Amniotic stem cell (primary cell): ENCODE results near the gene PRDX1.
"Not testable (repeated sequence)": the region's sequence is repeated elsewhere in the genome, so short reads cannot be mapped to it uniquely, and the experiment has no call there.

Experiments used
- DNase-seq: peaks from one replicate; lab custom pipeline; 2025; lab: John Stamatoyannopoulos, UW

The PRDX1 gene

DNA sequence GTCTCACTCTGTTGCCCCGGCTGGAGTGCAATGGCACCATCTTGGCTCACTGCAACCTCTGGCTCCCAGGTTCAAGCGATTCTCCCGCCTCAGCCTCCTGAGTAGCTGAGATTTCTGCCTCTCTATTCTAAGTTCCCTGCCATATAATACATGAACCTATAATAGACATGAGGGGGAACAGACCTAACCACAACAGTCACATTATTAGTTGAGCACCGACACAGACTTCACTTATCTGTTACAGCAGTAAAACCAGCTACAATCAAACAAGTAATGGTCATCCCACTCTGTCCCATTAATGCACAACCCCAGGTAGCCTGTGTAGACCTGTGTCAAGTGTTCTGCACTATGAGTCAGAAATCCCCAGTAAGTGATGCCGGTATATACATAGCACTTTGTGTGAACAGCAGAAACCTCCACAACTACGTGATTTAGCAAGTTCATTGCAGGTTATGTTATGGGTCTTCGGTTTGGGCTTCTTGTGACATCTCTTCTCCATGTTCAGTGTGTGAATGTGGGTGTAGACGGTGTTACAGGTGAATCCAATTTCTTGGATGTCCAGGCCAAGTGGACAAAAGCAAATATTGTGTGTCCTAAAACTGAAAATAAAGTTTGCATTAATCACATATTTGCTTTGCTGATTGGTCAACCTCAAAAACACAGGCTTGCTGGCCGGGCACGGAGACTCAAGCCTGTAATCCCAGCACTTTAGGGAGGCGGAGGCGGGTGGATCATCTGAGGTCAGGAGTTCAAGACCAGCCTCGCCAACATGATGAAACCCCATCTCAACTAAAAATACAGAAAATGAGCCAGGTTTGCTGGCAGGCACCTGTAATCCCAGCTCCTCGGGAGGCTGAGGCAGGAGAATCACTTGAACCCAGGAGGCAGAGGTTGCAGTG is 18.0 kb downstream of the PRDX1 start:
- DNase-seq, result no peak

DNA sequence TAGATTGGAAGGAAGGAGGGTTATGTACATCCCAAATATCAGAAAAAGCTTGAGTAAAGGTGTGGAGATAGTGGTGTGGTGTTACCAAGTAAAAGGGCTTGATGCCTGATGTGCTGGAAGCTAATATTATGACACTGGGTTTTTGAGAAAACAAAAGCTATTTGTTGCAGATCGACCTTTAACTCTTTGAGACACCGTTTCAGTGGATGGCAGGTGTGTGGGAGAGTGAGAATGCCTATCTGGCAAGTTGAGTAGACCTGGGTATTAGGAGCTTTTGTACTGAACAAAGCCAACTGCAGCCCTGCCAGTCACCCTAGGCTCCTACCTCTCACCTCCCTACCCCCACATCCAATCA is 20.2 kb downstream of the PRDX1 start:
- no peak for DNase-seq

DNA sequence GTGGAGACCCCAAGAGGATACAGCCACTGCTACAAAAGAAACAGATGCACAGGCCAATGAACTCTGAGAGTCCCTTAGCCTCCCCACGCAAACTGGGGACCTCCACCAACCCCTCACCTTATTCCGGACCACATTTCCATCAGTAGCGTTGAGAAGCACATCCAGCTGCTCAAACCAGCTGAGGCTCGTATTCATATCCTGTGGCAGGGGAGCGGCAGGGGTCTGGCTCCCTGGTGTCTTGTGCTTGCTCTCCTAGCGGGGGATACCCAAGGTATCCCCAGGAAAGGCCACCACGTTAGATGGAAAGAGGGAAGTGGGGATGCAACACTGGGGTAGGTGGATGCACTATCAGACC is 22.3 kb downstream of the PRDX1 start:
- DNase-seq, result no peak

DNA sequence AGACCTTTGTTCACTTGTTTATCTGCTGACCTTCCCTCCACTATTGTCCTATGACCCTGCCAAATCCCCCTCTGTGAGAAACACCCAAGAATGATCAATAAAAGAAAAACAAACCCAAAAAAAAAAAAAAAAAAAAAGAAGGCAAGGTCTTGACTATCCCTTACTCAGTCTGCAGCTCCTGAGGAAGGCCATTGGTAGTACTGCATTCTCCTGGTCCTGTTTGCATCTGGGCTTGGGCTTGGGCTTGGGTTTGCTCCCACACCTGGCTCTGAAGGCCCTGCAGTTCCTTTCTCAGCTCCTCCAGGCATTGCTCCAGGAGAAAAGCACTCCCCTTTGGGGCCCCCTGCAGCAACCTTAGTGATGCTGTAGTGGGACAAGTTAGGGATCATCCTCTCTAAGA is 23.4 kb downstream of the PRDX1 start:
- DNase-seq, result no peak

DNA sequence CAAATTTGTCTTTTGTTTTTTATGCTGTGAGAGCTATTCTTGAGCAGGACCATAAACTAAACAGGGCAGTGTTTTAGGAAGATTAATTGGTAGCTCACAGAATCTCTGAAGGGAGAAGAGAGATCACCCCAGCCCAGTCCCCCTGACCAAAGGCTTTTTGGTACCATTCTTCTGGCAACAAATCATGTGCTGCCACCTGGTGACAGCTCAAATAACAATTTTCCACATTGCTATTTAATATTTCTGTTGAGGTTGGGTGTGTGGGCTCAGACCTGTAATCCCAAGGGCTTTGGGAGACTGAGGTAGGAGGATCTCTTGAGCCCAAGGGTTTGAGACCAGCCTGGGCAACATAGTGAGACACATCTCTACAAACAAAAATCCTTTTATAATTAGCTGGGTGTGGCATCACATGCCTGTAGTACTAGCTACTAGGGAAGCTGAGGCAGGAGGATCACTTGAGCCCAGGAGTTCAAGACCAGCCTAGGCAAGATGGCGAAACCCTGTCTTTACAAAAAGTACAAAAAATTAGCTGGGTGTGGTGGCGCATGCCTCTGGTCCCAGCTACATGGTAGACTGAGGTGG is 28.5 kb downstream of the PRDX1 start:
- DNase-seq, result peak; percentile 24

DNA sequence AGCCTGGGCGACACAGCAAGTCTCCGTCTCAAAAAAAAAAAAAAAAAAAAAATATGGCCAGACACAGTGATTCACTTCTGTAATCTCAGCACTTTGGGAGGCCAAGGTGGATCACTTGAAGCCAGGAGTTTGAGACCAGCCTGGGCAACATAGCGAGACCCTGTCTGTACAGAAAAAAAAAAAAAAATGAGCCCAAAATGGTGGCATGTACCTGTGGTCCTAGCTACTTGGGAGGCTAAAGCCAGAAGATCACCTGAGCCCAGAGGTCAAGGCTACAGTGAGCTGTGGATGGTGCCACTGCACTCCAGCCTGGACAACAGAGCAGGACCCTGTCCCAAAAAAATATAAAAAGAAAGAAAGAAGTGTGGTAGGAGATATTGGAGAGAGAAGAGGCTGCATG is 29.0 kb downstream of the PRDX1 start:
- no peak for DNase-seq

DNA sequence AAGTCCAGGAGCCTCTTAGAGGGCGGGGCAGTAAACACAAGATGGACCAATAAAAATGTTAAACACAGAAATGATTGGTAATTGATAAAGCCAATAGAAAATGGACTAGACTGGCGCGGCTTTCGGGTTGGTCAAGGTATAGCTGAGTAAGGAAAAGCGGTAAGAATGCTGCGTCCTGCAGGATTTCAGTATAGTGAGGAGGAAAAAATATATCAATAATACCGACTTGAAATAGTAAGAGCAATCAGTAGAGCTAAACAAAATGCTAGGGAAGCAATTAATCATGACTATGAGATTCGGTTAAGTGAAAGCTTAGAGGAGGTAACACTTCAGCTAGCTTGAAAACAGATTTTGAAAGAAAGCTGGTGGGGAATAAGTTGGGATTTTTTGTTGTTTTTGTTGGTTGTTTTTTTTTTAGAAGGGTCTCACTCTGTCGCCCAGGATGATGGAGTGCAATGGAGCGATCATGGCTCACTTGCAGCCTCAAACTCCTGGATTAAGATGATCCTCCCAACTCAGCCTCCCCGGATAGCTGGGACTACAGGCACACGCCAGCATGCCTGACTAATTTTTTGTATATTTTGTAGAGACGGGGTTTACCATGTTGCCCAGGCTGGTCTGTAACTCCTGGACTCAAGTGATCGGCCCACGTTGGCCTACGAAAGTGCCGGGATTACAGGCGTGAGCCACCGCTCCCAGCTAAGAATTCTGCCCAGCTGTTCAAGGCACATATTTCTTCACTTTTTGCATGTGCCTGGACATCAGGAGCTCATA is 30.0 kb downstream of the PRDX1 start:
- no peak for DNase-seq

DNA sequence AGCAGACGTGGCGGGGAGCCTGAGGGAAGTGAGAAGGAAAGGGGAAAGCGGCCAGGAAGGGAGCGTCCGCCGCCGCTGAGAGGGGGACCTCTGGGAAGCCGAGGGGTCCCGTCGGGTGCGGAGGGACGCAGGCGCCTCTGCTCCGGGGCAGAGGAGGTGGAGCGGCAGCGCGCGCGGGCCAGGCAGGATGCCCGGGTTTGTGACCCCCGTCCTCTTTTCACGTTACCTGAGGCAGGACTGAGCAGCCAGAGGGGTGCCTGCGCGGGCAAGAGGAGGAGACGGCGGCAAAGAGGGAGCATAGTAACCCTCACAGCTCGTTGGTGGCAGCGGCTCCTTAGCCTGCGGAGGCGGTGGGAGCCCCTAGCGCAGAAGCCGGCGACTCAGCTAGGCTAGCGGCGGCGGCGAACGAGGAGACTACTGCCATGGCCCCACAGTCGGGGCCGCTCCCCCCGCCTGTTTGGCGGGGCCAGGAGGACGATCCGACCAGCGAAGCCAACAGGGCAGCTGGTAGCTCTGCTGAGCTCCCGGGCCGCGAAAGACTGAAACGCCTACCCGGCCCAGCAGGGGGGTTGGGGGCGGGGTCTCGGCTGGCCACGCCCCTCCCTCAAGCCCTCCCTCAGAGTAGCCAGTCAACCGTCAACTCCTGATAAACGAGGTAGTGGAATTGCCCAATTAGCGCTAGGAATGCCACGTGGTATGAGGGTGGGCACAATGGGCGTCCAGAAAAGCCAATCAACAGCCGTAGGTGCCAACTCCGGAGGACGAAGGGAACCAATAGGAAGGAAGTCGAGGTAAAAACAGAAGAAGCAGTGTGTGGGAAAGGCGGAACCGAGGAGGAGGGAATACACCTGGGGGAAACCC is 30.8 kb downstream of the PRDX1 start, which contains the start of gene TESK2:
TESK2 (minus strand) TSS at position 538 of the 861 bp plus-strand sequence. CDS start 33,378 bp downstream, outside the sequence.
- DNase-seq, result peak; percentile 98

DNA sequence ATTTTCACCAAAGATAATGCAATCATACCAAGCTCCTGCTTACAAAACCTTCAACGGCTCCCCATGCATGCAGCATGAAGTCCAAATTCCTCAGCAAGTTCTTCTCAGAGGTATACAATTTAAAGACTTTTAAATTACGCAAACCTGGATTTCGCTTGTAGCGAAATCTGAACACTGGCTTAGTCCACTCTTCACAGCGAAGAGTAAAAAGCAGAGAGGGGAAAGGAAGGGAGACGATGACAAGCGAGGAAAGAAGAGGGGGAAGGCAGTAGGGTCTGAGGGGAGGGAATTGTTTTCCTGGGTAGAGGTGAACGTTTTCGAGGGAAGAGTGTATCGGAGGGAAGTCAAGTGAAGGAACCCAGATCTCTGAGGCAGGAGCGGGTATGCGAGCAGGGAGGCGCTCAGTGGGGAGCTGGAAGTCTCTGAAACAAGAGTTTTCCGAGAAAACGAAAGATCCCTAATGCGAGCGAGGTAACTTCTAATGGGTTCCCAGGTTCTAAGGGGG is 31.5 kb downstream of the PRDX1 start:
- DNase-seq, result peak; percentile 12

DNA sequence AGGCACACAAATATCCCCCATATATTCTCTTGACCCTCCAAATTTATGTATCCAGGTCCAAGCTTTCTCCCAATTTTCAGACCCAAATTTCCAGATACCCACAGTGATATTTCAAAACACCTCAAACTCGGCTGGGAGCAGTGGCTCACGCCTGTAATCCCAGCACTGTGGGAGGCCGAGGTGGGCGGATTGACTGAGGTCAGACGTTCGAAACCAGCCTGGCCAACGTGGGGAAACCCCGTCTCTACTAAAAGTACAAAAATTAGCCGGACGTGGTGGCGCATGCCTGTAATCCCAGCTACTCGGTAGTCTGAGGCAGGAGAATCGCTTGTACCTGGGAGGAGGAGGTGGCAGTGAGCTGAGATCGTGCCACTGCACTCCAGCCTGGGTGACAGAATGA is 32.3 kb downstream of the PRDX1 start:
- DNase-seq, result not testable (repeated sequence)

DNA sequence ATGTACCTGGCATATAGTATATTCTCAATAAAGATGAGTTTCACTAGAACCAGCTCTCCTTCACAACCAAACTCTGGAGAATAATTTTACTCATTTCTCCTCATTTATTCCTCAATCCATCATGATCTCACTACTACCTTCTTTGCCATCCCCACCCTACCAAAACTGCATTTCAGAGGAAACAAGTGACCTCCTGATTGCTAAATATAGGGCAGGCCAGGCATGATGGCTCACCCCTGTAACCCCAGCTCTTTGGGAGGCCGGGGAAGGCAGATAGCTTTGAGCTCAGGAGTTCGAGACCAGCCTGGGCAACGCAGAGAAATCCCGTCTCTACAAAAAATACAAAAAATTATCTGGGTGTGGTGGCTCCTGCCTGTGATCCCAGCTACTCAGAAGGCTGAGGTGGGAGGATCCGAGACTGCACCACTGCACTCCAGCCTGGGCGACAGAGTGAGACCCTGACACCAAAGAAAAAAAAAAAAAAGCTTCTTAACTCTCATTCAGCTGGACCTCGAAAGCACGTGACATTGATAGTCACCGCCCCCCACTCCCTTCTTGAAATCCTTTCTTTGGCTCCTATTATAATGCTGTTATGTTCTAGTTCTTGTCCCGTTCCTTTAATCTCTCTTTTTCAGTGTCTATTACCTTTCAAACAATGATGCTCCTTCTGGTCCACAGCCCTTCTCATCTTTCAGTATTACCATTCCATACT is 32.9 kb downstream of the PRDX1 start:
- no peak for DNase-seq

DNA sequence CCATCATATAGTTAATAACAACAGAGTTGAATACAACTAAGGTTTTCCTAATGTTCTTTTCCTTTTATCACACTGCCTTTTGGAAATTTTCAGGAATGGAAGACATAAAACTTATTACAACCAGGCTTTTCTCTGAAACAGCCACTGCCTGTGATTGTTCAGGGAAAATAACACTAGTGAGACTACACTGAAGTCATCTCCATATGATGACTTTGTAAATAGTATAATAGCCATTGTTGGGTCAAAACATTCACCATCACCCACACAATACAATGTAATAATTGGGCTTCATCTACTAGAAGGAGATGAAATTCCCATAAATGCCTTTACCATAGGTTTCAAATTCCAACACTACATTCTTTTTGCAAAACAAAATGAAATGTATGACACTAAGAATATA is 35.7 kb downstream of the PRDX1 start:
- no peak for DNase-seq

DNA sequence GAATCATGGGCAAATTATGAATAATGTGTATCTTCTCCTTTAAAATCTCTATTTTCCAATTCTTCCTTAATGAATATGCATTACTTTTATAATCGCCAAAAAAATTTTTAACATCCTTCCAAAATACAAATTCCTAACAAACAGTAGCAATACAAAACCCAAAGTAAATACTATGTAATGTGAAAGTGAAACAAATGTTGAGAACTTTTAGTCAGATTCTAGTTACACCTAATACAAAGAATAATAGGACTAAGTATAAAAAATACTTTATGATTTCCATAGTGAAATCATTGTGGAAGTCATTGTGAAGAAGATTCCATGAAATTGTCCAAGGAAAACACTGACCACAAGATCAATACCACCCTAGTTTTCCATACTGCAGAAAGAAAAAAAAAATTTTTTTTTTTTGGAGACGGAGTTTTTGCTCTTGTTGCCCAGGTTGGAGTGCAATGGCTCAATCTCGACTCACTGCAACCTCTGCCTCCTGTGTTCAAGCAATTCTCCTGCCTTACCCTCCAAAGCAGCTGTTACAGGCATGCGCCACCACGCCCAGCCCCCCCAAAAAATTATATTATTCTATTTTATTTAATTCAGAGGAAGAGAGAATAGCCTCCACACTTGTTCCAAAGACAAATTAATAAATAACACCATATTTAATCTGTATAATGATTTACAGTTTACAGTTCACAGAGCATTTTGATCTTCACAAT is 42.5 kb downstream of the PRDX1 start:
- DNase-seq, result no peak

DNA sequence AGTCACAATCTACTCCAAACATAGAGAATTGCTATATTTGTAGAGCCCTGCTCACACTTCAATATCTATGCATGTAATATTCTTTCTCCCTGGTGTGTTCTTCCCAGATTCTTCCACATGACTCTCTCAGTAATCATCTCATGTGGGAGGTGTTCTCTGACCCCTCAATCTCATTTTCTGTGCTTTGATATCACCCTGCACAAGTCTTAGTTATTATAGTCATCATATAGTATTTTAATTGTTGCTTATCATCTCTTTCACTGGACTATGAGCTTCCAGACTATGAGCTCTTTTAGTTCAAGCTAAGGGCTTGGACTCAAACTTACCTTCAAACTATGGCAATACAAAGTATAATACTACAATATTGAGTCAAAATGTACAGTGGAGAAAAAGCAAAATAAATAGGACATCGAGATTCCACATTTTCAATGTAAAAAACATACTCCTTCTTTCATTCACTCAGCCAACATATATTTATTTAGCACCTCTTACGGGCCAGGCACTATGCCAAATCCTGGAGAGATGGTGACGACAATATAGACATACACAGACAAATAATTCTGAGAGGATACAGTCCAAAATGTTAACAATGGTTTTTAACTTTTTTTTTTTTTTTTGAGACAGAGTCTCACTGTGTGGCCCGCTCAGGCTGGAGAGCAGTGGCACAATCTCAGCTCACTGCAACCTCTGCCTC is 43.4 kb downstream of the PRDX1 start:
- no peak for DNase-seq

DNA sequence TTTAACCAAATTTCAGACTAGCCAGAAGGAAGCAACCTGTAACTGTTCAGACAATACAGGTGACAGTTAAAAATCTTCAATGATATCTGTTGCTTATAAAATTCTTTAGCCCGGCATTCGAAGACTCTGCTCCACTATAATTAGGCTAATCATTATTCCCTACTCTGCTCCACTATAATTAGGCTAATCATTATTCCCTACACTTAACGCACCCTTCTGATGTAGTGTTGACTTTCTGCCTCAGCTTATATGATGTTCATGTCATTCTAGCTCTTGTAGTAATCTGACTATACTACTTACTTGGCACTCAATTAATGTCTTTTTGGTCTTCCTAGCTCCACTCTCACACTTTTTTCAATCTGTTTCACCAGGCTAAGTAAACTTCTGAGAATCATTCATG is 44.0 kb downstream of the PRDX1 start:
- DNase-seq, result no peak

DNA sequence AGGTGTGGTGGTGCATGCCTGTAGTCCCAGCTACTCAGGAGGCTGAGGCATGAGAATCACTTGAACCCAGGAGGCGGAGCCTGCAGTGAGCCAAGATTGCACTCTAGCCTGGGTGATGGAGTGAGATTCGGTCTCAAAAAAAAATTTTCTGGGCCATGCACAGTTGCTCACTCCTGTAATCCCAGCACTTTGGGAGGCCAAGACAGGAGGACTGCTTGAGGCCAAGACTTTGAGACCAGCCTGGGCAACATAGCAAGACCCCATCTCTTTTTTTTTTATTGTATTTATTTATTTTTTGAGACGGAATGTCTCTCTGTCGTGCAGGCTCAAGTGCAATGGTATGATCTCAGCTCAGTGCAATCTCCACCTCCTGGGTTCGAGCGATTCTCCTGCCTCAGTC is 47.5 kb downstream of the PRDX1 start:
- not testable (repeated sequence) for DNase-seq

DNA sequence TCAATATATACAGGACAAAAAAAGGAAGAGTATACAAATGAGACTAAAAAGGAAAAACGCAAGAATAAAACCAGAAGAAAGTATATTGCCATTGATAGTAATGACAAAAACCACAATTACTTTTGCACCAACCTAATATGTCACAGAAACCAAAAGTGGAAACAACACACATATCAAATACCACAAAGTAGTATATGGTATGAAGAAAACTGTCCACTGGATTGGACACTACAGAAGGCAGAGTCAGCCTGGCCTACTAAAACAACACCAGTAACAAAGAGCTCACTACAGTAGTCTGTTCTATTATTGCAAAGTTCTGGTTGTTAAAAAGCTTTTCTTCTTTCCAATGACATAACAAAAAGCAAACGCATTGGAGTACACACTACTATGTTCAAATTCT is 48.4 kb downstream of the PRDX1 start:
- no peak for DNase-seq

DNA sequence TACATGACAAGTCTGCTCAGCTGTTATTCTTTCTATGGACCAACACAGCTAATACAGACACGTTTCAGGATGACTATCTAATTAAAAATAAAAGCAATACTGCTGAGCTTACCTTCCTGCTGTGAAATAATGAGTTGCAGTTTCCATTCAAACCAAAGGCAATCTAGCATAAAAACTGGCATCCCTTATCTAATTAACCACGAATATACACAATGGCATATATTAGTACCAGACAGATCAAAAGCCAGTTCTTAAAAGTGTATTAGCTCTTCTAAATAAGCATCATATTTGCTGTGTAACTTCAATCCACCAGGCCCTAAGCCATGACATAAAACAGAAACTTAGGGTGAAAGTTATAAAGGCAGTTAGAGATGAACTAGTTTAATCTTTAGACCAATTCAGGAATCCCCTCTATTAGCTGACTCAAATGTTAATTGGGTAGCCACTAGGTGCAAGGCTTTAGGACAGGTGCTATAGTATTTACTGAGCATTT is 51.3 kb downstream of the PRDX1 start:
- DNase-seq, result no peak

DNA sequence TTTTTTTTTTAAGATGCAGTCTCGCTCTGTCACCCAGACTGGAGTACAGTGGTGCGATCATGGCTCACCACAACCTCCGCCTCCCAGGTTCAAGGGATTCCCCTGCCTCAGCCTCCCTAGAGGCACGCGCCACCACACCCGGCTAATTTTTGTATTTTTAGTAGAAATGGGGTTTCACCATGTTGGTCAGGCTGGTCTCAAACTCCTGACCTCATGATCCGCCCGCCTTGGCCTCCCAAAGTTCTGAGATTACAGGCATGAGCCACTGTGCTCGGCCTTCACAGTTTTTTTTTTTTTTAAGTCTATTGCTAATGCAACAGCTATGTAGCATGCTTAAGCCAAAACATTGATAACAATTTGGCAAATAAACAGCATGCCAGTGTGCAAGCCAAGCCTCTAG is 54.3 kb downstream of the PRDX1 start:
- DNase-seq, result not testable (repeated sequence)

DNA sequence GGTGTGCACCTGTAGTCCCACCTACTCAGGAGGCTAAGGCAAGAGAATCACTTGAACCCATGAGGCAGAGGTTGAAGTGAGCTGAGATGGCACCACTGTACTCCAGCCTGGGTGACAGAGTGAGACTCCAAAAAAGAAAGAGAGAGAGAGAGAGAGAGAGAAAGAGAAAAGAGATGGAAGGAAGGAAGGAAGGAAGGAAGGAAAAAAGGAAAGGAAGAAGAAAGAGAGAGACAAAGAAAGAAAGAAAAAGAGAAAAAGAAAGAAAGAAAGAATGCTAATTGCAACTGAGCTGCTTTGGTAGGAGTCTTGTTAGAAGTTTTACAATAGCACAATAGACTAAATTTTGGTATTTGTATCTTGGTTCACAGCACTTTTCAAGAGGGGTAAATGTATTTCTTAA is 56.4 kb downstream of the PRDX1 start:
- no peak for DNase-seq
